Activated CD4-positive, alpha-beta T cell treated with anti-CD3 and anti-CD28 coated beads for 36 hours (primary cell): ENCODE measurements around the gene UNC5C. TPM values are rescaled to one million over a fixed set of nuclear protein-coding genes. Genes with fewer than 3 reads are reported as not detected.

Experiments used
- ATAC-seq: fragments of 200-7000 bp; cut with Tn5 transposase; one replicate; pipeline ENCODE4 v1.10.0; 2021; ENCODE audit warnings: mild to moderate bottlenecking, moderate library complexity
- CTCF ChIA-PET: fragments of 350-600 bp; sonication (Branson Sonifier 250); formaldehyde crosslinking; loops from one replicate; lab custom pipeline; 2021; ENCODE audit warnings: antibody characterized with exemption; lab: Charles Lee
- POLR2A ChIA-PET: fragments of 350-600 bp; sonication (Branson Sonifier 250); formaldehyde crosslinking; loops from one replicate; lab custom pipeline; 2021; ENCODE audit warnings: antibody characterized with exemption, inconsistent platforms; lab: Charles Lee
- DNase-seq: peaks from one replicate; pipeline ENCODE4 v3.0.0-alpha.2; 2020
- H3K27ac Mint-ChIP-seq: one replicate; pipeline ENCODE4 v1.8.0; 2021; ENCODE audit warnings: mixed read lengths
- H3K27me3 Mint-ChIP-seq: one replicate; pipeline ENCODE4 v1.8.0; 2021; ENCODE audit warnings: mixed read lengths
- H3K36me3 Mint-ChIP-seq: one replicate; pipeline ENCODE4 v1.8.0; 2021; ENCODE audit warnings: low read depth, mixed read lengths
- H3K4me1 Mint-ChIP-seq: one replicate; pipeline ENCODE4 v1.8.0; 2021; ENCODE audit warnings: mixed read lengths
- H3K4me3 Mint-ChIP-seq: one replicate; pipeline ENCODE4 v1.8.0; 2021; ENCODE audit warnings: mild to moderate bottlenecking, moderate library complexity, mixed read lengths
- H3K9me3 Mint-ChIP-seq: one replicate; pipeline ENCODE4 v1.8.0; 2021; ENCODE audit warnings: low read depth, mixed read lengths
- intact Hi-C, 2 experiments: fragments of 100-400 bp; cut with DNase I in 1 of 2; cut with micrococcal nuclease in 1 of 2; formaldehyde crosslinking; loops; one replicate each; pipeline versions ENCODE4 v1.14.2 to v1.15.1; 2022 to 2024; cut with DNase I, micrococcal nuclease
- total RNA-seq, 2 experiments: library from RNA; stranded (reverse); gene quantifications; one replicate each; pipeline ENCODE4 v1.2.3, GENCODE V29; 2021

The UNC5C gene
- total RNA-seq, 2 experiments from 2014 or later, result 0.07 TPM; not detected in 1

DNA sequence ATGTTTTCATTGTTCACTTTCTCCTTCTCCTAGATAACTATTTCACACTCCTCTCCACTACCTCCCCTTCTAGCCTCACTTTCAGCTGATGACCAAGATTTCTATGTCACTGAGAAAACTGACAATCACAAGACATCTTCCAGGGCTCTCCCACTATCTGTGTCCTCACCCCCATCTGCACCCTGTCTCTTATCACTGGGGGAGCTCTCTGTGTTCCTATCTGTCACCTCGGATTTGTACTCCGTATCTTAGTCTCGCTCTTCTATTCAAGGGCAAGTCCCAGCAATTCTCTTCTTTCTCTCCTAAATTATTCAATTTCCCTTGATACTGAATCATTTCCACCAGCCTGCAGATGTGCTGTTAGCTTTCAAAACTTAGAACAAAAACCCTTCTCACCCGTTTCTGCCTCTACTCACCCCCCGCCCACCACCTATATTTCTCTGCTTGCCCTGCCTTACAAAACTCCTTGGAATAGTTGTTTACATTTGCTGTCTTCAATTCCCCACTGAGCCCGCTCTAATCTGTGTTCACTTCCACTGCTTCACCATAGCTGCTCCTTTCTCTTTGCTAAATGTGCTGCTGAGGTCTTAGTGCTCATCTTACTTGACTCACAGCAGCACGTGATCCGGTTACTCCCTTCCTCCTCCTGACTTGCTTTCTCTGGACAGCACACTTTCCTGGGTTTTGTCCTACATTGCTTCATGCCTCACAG is 293.2 kb downstream of the UNC5C start:
- H3K4me1 Mint-ChIP-seq, result peaks cover 2% of the 10 kb centered on the region
- no peak overlapping the region for H3K4me3 Mint-ChIP-seq
- intact Hi-C loops, result no loop called here
- DNase-seq (no peak), ATAC-seq (no peak)
- POLR2A ChIA-PET, result no interaction called here
- H3K9me3 Mint-ChIP-seq, result no peaks in the 10 kb centered on the region
- no peaks in the 10 kb centered on the region for H3K27me3 Mint-ChIP-seq
- no peaks in the 10 kb centered on the region for H3K36me3 Mint-ChIP-seq
- CTCF ChIA-PET, result interaction anchor here (0.6 kb wide), 2 partner anchors 14 to 92 kb away, joined by 3 to 4 read pairs; no protein-coding TSS in a partner anchor
- no peak overlapping the region for H3K27ac Mint-ChIP-seq

DNA sequence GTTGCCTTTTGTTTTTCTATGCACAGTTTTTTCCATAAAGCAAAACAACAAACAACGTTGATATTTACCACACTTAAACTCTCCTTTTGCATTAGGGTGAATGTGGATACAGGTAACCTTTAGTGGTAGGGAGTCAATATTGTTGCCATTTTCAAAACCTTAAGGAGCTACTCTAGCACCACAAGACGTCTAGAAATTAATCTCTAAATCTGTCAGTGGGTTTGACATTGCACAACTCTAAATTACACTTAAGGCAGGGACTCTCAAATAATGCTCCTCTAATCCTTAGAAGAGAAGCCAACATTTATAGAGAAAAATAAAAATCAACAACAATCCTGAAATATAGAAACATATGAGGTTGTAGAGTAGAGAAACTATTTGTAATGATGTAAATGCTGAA is 297.2 kb downstream of the UNC5C start:
- H3K27me3 Mint-ChIP-seq, result no peaks in the 10 kb centered on the region
- H3K9me3 Mint-ChIP-seq, result no peaks in the 10 kb centered on the region
- ChIA-PET CTCF (interaction anchor here (0.8 kb wide), 1 partner anchor 95 kb away, joined by 3 read pairs; no protein-coding TSS in a partner anchor), POLR2A (no interaction called here)
- H3K36me3 Mint-ChIP-seq, result no peaks in the 10 kb centered on the region
- intact Hi-C loops, result no loop called here
- no peak overlapping the region for H3K4me3 Mint-ChIP-seq
- peaks cover 28% of the 10 kb centered on the region for H3K4me1 Mint-ChIP-seq
- DNase-seq (no peak), ATAC-seq (no peak)
- no peak overlapping the region for H3K27ac Mint-ChIP-seq

- Mint-ChIP-seq H3K9me3 (no peaks in the 10 kb centered on the region), H3K36me3 (no peaks in the 10 kb centered on the region), H3K27ac (no peak overlapping the region), H3K4me1 (peaks cover 28% of the 10 kb centered on the region), H3K27me3 (no peaks in the 10 kb centered on the region), H3K4me3 (no peak overlapping the region)
- ATAC-seq, result no peak
- ChIA-PET CTCF (no interaction called here), POLR2A (no interaction called here)
- intact Hi-C loops, result no loop called here
- DNase-seq, result no peak
Observed at GRCh38 chr4:95250544-95251137, 298.1 kb downstream of the UNC5C start.

DNA sequence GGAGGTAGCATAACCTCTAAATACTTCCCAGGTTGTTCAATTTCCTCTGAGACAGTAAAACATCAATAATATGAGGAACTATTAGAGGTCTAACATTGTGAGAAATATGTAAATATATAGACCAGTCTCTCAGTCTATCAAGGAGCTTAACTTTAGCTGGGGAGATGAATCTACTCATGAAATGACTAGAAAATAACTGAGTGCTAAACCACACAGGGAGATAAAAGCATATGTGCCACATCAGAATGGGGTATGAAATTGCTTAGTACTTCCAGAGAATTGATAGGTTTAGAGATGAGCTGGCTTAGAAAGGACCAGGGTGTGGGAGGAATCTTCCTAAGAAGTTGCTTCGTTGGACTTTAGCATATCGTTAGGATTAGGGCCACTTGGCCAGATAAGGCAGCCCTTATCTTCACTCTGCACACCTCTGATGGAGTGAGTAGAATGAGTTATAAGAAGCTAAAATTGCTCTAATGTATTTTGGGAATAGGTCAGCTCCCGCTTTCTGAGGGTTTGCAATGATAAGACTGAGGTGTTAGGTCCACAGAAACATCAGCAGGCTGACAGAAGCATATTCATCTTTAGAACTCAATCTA is 299.2 kb downstream of the UNC5C start:
- peak overlapping the region; percentile 84 for H3K27ac Mint-ChIP-seq
- H3K4me3 Mint-ChIP-seq, result no peak overlapping the region
- intact Hi-C loops, result loop anchor here (1.0 to 5.0 kb wide), 3 partner anchors 38 to 259 kb away; no protein-coding TSS in a partner anchor
- H3K27me3 Mint-ChIP-seq, result no peaks in the 10 kb centered on the region
- peaks cover 28% of the 10 kb centered on the region for H3K4me1 Mint-ChIP-seq
- ChIA-PET CTCF (interaction anchor here (0.6 kb wide), 1 partner anchor 17 kb away, joined by 4 read pairs; no protein-coding TSS in a partner anchor), POLR2A (interaction anchor here (0.6 kb wide), 1 partner anchor 96 kb away, joined by 3 read pairs; no protein-coding TSS in a partner anchor)
- peak; percentile 82 for ATAC-seq
- DNase-seq, result no peak
- H3K9me3 Mint-ChIP-seq, result no peaks in the 10 kb centered on the region
- no peaks in the 10 kb centered on the region for H3K36me3 Mint-ChIP-seq

DNA sequence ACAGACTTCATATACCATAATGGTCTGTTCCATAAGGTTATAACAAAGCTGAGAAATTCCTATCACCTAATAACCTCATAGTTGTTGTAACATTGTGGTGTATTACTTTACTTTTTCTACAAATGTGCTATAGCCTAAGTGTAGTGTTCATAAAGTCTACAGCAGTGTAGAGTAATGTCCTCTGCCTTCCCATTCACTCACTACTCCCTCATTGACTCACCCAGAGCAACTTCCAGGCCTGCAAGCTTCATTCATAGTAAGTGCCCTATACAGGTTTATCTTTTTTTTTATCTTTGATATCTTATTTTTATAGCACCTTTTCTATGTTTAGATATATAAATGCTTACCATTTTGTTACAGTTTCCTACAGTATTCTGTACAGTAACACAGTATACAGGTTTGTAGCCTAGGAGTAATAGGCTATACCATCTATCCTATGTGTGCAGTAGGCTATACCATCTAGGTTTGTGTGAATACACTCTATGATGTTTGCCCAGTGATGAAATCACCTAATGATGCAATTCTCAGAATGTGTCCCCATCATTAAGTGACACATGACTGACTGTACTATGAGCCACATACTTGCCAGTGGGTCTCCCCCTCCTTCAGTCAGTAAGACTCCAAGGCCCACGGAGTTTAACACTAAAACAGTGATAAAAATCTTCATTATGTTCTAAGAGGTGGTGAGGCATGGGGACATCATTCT is 299.9 kb downstream of the UNC5C start:
- DNase-seq (peak; percentile 36), ATAC-seq (peak; percentile 88)
- no peak overlapping the region for H3K4me3 Mint-ChIP-seq
- CTCF ChIA-PET, result no interaction called here
- H3K27me3 Mint-ChIP-seq, result no peaks in the 10 kb centered on the region
- intact Hi-C loops, result loop anchor here (1.0 to 5.0 kb wide), 3 partner anchors 38 to 259 kb away; no protein-coding TSS in a partner anchor
- H3K9me3 Mint-ChIP-seq, result no peaks in the 10 kb centered on the region
- POLR2A ChIA-PET, result interaction anchor here (0.6 kb wide), 2 partner anchors 97 to 351 kb away, joined by 3 to 4 read pairs; no protein-coding TSS in a partner anchor
- peak overlapping the region; percentile 84 for H3K27ac Mint-ChIP-seq
- peaks cover 28% of the 10 kb centered on the region for H3K4me1 Mint-ChIP-seq
- no peaks in the 10 kb centered on the region for H3K36me3 Mint-ChIP-seq

DNA sequence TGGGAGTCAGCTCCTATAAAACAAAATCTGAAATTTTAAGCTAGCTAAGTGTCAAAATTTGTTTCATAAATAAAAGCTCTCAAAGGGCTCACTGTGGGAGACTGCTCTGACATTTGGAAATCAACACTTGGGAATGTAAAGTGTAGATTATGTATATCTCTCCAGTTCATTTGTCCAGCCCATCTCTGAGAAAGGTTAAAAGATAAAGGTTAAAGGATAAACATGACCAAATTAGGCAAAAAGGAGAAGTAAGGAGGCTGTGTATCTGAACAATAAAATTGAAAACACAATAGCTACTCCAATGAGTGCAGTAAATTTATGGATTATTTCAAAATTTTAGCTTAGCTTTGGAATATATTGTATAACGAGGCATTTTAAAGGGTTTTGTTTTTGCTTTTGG is 304.9 kb downstream of the UNC5C start:
- Mint-ChIP-seq H3K36me3 (no peaks in the 10 kb centered on the region), H3K27me3 (peaks cover 3% of the 10 kb centered on the region), H3K4me3 (no peak overlapping the region), H3K4me1 (peaks cover 11% of the 10 kb centered on the region), H3K9me3 (peaks cover under 1% of the 10 kb centered on the region), H3K27ac (no peak overlapping the region)
- ATAC-seq (no peak), DNase-seq (no peak)
- intact Hi-C loops, result no loop called here
- ChIA-PET CTCF (interaction anchor here (0.6 kb wide), 3 partner anchors 15 to 557 kb away, joined by 3 read pairs; no protein-coding TSS in a partner anchor), POLR2A (no interaction called here)

GRCh38 chr4:95238554-95238953 is 310.2 kb downstream of the UNC5C start:
- no peaks in the 10 kb centered on the region for H3K4me1 Mint-ChIP-seq
- peaks cover 7% of the 10 kb centered on the region for H3K9me3 Mint-ChIP-seq
- peaks cover 6% of the 10 kb centered on the region for H3K27me3 Mint-ChIP-seq
- no peak for DNase-seq
- H3K4me3 Mint-ChIP-seq, result no peak overlapping the region
- no peaks in the 10 kb centered on the region for H3K36me3 Mint-ChIP-seq
- no peak for ATAC-seq
- ChIA-PET POLR2A (no interaction called here), CTCF (no interaction called here)
- intact Hi-C loops, result no loop called here
- H3K27ac Mint-ChIP-seq, result no peak overlapping the region

GRCh38 chr4:95232358-95233156 is 316.2 kb downstream of the UNC5C start:
- intact Hi-C loops, result no loop called here
- ChIA-PET POLR2A (interaction anchor here (0.9 kb wide), 1 partner anchor 55 kb away, joined by 3 read pairs; no protein-coding TSS in a partner anchor), CTCF (no interaction called here)
- DNase-seq (no peak), ATAC-seq (peak; percentile 70)
- no peak overlapping the region for H3K27ac Mint-ChIP-seq
- no peaks in the 10 kb centered on the region for H3K9me3 Mint-ChIP-seq
- H3K4me1 Mint-ChIP-seq, result no peaks in the 10 kb centered on the region
- no peaks in the 10 kb centered on the region for H3K36me3 Mint-ChIP-seq
- H3K27me3 Mint-ChIP-seq, result peaks cover 2% of the 10 kb centered on the region
- no peak overlapping the region for H3K4me3 Mint-ChIP-seq

GRCh38 chr4:95231681-95232080 is 317.1 kb downstream of the UNC5C start:
- Mint-ChIP-seq H3K4me3 (no peak overlapping the region), H3K4me1 (no peaks in the 10 kb centered on the region), H3K9me3 (no peaks in the 10 kb centered on the region), H3K27me3 (peaks cover 2% of the 10 kb centered on the region), H3K36me3 (no peaks in the 10 kb centered on the region), H3K27ac (no peak overlapping the region)
- CTCF ChIA-PET, result interaction anchor here (0.6 to 1.2 kb wide), 3 partner anchors 42 to 1333 kb away, joined by 3 to 5 read pairs (median 3); no protein-coding TSS in a partner anchor
- POLR2A ChIA-PET, result interaction anchor here (0.9 kb wide), 1 partner anchor 56 kb away, joined by 3 read pairs; no protein-coding TSS in a partner anchor
- intact Hi-C loops, result no loop called here
- ATAC-seq (no peak), DNase-seq (no peak)

DNA sequence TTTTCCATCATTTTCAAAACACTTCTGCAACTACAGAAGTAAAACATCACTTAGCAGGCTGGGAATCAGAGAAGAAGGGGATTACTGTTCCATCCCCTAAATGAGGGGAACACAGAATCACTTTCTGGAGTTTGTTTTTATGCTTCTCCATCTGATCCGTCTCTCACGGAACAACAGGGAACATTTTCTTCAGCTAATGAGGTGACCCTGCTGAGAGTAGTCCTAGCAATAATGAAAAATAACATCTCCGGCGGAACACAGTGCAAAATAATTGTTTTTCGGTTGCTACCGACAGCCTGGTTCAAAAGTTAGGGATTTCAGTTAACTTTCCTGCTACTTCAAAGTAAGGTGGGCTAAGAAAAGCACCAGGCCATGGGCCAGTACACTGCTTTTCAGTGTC is 322.9 kb downstream of the UNC5C start:
- ATAC-seq (no peak), DNase-seq (no peak)
- Mint-ChIP-seq H3K4me1 (no peaks in the 10 kb centered on the region), H3K27ac (no peak overlapping the region), H3K27me3 (peaks cover 2% of the 10 kb centered on the region), H3K36me3 (no peaks in the 10 kb centered on the region), H3K9me3 (no peaks in the 10 kb centered on the region), H3K4me3 (no peak overlapping the region)
- ChIA-PET POLR2A (no interaction called here), CTCF (no interaction called here)
- intact Hi-C loops, result no loop called here
